ENCODE data around the gene G6PC1.

G6PC1 gene

DNA sequence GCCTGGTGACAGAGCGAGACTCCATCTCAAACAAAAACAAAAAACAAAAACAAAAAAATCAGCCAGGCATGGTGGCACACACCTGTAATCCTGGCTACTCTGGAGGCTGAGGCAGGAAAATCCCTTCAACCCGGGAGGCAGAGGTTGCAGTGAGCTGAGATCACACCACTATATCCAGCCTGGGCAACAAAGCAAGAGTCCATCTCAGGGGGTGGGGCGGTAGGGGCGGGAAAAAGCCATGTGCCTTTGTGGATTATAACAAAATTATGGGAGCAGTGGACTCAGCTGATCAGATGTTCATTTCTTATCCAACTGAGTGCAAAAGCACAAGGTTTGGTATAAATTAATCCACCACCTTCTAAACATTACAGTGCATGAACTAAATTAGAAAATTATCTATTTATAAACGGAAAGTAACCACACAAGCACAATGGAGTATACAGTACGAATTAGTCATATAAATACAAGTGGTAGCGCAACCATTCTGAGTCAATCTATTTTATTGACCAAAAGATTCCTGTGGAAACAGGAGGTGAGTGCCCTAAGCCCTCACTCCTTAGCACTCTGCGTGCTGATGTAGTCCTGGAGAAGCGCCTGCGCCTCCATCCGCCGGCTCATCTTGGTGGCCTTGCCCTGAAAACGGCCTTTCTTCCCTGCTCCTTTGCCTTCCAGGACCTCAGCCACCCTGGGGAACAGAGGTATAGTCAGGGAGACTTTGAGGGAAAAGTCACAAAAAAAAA, 49.6 kb downstream of the G6PC1 start:
- DNase-seq, result no peak

All from activated naive CD4-positive, alpha-beta T cell (primary cell).